CD4-positive, alpha-beta T cell treated with Interleukin-21 for 1 hour (primary cell): ENCODE data around the gene IPCEF1.
"Not testable (repeated sequence)": the region's sequence is repeated elsewhere in the genome, so short reads cannot be mapped to it uniquely, and the experiment has no call there.

Experiments
- DNase-seq: peaks from one replicate; pipeline ENCODE4 v3.0.0-alpha.2; 2020

Gene IPCEF1

DNA sequence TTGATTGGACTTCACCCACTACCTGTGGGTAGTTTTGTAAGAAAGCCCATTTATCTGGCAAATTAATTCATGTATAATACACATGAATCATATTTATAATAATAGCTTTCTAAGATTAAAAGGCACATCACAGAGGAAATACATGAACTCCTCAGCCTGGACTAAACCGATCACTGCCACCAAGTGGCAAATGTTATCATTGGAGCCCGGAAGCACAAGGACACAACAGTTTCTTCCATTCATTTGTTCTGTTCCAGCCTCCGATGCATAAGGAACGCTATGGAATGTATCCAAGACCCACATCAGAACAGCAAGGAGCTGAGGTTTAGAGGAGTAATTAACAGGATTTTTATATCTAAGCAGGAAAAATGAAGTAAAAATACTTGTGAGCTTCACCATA lies 13.9 kb upstream of the IPCEF1 start:
- DNase-seq = peak; percentile 14

DNA sequence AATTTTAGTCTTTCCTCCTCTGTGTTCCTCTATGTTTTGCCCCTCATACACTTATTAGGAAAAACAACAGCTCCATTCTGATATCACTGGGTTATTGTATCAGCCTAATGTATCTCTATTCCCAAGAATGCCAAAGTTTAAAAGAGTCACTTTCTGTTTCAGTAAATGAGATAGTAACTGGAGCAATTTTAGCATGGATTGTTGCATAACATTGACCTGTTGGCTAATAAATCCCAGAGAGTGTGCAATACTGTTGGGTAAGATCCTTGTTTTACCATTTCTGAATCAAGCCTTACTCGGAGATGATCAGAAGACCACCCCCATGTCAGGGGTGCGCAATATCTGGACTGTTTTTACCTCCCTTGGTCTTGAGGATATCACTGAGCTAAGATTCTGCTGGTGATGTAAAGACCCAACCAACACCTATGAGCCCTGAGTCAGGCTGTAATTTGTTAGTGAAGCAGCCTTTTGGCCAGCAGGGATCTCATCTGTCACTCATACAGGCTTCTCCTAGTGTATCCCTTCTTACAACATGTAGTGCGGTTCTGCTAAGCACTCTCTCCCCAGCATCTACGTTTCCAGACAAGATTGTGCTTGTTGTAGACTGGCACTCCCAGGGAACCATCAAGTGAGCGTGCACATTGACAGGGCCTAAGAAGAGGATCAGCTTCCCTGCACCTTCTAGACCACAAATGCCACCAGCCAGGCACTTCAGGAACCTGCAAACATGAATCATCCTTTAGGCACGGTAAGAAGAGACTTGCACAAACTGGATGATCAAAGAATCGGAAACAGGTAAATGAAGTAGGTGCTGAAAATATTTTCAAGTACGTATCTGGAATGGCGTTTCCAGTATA lies 11.5 kb upstream of the IPCEF1 start:
- DNase-seq = no peak

DNA sequence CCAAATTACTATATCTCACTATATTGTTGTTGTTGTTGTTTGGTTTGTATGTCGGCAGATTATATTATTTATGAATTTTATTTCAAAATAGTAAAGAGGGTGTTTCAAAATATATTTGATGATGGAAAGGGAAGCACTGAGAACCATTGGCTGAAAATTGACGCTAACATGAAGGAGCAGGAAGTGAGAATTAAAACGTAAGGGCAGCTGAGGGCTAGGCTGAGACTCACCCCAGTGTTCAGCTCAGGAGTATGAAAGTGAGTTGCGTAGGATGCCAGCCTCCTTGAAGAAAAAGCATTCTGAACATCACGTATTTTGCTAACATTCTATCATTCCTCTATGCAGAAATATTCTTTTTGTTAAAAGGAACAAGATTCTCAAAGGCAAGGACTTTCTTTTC lies 10.7 kb upstream of the IPCEF1 start:
- DNase-seq = no peak

DNA sequence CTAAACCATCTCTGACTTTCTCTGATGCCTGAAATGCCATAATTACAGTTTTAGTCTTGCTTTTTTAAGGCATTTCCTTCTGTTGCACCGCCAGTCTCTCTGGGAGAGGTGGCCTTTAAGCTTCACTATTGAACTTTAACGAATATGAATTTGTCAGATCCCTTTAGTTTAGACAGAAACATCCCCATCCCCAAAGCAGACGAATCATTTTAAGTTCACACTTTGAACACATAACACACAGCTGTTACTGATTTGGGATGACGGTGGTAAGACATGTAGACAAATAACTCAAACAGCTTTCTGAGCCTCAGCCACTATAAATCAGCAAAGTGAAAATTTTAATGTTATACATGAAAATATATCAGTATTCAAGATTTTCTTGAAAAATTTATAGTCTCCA lies 7.2 kb upstream of the IPCEF1 start:
- no peak for DNase-seq

DNA sequence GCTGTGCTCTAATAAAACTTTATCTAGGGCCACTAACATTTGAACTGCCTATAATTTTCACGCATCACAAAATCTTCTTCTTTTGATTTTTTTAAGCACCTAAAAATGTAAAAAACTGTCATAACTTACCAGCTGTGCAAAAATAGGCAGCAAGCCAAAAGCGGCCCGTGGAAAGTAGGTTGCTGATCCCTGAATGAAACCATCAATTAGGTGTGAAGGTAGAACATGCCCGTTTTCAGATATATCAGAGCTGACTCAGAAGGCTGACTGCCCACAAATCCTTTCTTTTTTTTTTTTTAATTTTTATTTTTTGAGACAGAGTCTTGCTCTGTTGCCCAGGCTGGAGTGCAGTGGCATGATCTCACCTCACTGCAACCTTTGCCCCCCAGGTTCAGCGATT lies 4.9 kb upstream of the IPCEF1 start:
- no peak for DNase-seq

DNA sequence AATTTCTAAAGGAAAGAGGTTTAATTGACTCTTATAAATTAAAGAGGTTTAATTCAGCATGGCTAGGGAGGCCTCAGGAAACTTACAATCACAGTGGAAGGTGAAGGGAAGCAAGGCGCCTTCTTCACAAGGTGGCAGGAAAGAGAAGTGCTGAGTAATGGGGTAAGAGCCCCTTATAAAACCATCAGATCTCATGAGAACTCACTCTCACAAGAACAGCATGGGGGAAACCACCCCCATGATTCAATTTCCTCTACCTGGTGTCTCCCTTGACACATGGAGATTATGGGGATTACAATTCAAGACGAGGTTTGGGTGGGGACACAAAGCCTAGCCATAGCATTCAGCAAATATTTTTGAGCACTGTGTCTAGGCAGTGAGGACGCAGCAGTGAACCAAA lies 3.9 kb upstream of the IPCEF1 start:
- DNase-seq = no peak

DNA sequence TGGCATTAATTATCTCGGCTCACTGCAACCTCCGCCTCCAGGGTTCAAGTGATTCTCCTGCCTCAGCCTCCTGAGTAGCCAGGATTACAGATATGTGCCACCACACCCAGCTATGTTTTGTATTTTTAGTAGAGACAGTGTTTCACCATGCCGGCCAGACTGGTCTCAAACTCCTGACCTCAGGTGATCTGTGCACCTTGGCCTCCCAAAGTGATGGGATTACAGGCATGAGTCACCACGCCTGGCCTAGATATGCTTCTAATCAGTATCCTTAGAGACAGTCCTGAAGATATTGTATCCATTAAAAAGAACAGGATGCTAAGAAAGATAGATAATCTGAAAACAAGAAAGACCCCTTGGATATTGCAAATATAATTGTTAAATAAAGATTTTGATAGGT lies 3.1 kb upstream of the IPCEF1 start:
- DNase-seq = no peak

DNA sequence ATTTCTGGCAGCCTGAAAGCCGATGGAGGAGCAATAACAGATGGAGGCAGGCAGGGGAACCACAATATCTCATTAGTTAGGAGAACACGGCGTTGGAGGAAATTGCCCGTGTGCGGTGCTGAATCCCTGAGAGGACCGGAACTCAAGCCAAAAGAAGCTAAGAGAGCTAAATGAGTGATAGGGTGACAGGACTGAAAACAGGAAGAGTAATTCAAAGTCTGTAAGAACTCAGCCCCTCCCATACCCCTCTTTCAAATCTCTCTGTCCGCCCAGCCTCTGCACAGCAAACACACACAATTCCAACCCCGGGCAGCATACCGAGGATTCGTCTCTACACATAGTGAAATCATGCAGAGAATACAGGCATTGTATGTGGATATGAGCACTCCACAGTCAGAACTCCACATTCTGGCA lies 2.6 kb upstream of the IPCEF1 start:
- DNase-seq = no peak

DNA sequence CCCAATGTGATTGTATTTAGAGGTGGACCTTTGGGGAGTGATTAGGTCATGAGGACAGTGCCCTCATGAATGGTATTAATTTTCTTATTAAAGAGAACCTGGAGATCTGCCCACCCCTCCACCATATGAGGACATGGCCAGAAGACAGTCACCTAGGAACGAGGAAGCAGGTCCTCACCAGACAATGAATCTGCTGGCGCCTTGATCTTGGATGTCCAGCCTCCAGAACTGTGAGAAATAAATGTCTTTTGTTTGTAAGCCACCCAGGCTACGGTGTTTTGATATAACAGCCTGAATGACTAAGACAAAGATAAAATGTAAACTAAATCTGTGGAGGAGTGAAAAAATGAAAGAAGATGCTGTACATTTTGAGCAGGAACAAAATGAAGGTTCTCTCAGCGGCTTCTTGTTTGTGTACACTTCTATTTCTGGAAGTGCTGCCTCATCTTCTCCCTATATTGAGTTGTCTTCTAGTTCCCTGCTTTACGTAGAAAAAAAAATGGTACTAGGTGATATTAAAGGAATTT lies 1.5 kb upstream of the IPCEF1 start:
- DNase-seq = no peak

DNA sequence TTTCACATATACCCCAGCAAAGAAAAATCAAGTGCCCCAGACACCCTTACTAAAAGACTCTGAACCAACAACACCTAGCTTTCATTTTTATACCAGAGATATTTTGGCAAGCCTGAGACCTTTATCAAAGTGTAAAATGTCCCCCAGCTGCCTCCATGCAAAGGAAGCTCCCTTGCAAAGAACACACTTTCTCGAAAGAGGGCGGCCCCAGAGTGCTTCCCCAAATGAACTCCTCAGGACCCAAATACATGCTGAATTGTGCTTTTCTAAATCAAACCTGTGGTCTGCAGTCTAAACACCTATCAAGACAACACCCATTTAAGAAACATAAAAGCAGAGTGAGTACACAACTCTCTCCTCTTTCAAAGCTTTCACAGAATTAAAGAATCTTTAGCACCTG lies 490 bp downstream of the IPCEF1 start:
- DNase-seq = no peak

DNA sequence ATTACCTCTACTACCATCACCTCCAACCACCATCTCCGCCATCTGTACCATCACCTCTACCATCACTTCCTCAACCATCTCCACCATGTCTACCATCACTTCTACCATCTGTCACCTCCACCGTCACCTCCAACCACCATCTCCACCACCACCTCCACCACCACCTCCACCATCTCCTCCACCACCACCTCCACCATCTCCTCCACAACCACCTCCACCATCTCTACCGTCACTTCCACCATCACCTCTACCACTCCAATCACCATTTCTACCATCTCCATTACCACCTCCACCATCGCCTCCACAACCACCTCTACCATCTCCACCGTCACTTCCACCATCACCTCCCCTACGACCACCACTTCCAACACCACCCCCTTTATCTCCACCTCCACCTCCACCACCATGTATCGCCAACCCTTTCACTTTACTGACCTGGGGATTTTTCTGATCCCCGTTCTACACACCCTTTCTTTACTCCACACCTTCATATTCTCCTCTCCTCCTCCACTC lies 2.3 kb downstream of the IPCEF1 start:
- no peak for DNase-seq

DNA sequence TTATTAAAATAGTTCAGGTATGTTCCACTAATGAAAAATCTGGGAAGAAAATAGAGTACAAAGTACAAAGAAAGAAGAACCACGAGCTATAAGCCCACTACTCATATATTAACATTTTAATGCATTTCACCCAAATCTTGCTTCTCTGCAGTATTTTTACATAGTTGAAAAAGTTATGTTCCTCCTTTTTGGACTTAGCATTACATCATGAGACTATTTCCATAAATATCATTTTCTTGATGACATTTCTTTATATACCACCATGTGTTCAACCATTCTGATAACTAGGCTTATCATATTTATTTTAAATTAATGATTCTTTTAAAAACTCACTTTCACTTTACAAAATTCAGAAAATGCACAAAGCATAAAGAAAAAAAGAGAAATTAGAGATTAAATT lies 3.0 kb downstream of the IPCEF1 start:
- no peak for DNase-seq

DNA sequence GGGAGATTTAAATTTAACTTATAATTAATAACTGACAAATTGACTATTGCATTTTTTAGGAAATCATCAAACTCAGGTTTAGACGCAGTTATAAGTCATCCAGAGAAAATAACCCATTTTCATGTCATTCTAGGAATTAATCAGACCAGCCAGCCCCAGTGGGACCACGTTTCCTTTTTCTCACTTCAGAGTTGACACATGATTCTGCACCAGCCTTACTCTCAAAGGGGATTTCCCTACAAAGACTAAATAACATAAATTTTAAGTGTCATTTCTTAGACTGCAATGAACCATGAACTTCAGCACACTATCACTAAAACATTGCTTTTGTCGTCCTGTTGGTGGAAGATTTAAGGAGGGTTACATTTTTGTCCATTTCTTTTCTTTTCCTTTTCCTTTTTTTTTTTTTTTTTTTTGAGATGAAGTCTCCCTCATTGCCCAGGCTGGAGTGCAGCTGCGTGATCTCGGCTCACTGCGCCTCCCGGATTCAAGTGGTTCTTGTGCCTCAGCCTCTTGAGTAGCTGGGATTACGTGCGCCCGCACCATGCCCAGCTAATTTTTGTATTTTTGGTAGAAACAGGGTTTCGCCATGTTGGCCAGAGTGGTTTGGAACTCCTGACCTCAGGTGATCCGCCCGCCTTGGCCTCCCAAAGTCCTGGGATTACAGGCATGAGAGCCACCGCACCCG lies 3.6 kb downstream of the IPCEF1 start:
- no peak for DNase-seq

DNA sequence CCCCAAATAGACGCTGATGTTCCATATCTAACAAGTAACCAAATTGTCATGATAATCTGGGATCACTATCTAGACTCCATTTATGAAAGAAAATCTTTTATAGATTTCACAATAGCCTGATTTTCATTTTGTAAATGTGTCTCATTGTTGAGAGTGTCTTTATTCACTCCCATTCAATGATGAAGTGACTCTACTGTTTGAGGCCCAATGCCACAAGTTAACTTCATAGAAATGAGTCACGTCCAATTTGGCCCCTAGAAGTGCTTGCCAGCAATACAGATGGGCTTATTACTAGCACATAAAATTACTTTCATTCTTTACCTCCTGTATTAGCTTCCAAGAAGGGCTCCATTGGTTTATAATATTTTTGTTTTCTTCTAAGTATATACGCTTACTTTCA lies 6.3 kb downstream of the IPCEF1 start:
- DNase-seq = no peak

DNA sequence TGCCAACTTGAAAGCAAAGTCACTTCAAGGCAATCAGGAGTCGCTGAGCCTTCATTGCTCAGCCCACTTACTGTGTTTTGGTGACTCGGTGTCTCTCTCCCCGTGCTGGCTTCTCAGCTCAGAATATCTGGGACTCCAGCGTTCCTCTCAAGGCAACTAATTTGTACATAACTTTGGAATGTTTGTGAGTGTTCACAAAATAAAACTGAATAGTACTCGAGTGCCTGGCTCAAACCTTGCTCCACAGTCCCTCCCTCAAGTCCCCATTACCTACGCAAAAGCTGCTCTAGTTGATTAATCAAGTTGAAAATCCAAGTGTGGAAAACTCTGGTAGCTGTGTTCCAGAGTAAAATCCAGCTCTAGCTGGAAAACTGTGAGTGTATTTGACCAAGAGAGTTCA lies 8.6 kb downstream of the IPCEF1 start:
- no peak for DNase-seq

DNA sequence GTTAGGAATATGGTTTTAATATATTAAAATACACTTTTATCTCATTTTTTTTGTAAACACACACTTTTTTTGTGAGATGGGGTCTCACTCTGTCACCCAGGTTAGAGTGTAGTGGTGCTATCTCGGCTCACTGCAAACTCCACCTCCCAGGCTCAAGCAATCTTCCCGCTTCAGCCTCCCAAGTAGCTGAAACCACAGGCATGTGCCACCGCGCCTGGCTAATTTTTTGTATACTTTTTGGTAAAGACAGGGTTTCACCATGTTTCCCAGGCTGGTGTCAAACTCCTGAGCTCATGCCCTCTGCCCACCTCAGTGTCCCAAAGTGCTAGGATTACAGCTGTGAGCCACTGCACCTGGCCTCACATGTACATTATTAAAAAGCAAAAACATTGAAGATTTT lies 10.8 kb downstream of the IPCEF1 start:
- no peak for DNase-seq

DNA sequence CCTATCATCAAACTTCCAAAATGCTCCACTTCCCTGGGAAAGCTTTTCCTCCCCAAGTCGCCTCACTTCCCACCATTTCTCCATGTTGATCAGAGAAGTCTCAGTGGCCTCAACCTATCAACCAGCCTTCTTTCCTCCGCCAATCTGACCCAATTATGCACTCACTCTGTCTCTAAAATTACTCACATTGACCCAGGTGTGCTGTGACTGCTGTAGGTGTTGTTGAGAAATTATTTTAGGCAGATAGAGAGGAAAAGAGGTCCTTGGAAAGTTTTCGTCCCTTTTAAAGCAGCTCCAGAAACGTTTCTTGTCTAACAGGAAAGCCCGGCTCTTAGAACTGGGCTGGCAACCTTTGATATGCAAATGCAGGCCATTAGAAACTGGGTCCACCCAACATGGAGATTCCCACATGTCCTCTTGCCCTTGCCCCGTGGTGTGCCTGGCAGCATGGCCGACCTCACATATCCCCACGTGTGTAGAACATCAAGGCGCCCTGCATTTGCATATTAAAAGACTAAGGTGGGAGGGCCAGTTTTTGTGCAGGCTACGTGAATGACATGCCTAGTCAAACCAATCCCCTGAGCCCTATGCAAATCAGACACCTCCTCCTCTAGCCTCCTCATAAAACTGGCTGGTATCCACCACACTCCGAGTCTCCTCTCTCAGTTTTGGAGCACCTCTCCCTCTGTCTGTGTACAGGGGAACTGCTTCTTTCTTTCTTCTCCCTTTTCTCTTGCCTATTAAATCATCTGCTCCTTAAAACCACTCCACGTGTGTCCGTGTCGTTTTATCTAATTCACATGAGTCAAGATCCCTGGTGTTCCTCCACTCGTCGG lies 12.9 kb downstream of the IPCEF1 start:
- DNase-seq = no peak

DNA sequence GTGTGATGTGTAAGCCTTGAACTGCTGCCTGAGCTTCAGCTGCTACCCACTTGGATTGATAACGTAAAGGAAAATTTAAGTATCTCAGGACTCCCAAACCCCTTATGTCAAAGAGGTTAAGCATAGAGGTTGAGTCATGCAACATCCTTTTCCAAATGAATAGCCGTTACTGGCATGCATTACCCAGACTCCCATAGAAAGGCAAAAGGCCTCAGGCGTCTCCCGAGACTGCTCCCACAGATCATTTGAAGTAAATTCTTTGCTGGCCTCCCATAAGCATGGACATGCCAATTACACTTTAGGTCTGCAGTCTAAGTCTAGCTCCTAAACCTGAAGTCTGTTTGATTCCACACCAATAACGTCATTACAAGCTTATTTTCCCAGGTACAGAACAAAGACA lies 14.7 kb downstream of the IPCEF1 start:
- DNase-seq = no peak

DNA sequence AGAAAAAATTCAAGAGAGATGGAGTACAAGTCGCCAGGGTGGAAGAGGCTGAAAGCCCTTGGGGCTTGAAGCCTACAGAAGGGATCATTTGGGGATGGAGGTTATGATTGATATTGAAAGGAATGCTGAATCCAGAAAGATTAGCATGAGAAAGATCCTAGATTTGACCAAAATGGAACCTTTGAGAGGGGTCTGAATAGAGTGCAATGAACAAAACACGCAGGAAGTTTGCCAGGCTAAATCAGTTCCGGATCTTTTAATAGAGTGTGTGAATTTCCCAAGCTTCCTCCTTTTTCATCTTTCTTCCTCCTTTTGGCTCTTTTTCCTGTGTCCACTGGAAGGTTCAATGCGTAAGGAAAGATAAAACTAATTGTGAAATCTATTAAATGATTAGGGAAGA lies 15.3 kb downstream of the IPCEF1 start:
- DNase-seq = no peak

DNA sequence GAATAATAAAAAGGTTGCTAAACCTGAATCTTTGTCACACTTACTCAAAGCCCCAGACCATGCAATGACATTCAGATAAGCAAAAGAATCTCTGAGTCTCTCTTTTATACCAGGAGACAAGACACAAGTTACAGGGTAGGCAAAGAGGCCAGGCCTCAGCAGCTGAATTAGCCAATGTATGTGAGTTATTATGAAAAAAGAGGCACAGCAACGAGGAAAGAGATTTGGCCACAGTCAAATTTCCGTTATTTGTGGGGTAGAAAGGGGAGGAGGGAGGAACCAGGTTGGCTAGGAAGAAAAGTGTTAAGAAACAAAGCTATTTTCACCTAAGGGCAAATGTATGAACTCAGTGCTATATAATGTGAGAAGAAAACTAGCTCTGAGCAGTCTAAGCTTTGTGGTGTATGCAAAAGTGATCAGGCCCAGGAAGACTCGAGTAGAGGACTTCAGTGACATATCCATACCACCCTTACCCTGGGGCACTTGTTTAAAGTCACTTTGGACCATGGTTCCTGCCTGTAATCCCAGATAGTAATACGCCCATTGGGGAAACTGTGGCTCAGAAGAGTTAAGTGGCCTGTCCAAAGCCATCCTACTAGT lies 19.1 kb downstream of the IPCEF1 start:
- no peak for DNase-seq

DNA sequence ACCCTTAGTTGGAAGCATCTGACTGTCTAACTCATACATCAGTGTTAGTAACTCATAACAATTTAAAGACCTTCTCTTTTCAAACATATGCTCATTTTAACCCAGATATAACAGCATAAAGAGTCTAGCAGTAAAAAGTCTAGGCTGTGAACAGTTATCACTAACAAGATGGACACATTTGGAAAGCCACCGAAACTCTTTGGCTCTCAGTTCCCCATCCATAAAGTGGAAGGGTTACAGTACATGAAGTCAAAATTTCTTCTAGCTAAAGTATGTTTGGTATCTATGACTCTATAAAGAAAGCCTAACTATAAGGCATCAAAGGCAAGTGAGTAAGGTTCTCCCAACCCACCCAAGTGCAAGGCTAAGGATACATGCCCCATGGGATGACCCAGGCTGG lies 22.5 kb downstream of the IPCEF1 start:
- not testable (repeated sequence) for DNase-seq

DNA sequence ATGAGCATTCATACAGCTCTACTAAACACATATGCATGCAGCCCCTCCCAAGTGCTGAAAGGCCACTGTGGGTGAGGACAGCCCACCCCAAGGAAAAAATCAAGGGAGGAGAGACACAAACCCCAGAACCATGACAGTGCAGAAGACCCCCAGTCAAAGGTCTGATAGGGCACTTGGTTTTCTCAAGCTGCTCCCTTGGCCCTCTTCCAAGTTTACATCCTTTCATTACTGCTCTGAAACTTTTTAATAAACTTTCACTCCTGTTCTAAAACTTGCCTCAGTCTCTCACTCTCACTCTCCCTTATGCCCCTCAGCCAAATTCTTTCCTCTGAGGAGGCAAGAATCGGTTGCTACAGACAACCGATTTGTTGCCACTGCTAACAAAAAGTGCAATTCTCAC lies 24.9 kb downstream of the IPCEF1 start:
- no peak for DNase-seq
